ENCODE results near the gene SLC9A9.

Gene SLC9A9

DNA sequence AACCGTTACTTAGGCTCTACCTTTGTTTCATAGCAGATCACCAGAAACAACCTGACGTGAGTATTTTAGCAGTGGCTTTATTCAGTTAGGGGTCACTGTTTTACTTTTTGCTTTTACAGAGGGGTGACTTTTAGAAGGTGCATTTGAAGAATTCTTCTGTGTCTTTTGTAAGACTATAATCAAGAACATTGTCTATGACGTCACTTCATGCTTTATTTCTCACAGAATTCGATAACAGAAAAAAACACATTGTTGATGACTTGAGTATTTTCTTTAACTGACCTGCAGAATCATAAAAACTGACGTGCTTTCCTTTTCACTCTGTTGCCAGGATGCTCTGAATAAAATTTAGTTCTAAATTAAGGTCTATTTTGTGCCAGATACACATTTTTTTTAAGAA, 244.5 kb downstream of the SLC9A9 start:
- DNase-seq (ENCODE audit: low read depth in 1 of 2, low spot score in 1 of 2), result no peak

DNA sequence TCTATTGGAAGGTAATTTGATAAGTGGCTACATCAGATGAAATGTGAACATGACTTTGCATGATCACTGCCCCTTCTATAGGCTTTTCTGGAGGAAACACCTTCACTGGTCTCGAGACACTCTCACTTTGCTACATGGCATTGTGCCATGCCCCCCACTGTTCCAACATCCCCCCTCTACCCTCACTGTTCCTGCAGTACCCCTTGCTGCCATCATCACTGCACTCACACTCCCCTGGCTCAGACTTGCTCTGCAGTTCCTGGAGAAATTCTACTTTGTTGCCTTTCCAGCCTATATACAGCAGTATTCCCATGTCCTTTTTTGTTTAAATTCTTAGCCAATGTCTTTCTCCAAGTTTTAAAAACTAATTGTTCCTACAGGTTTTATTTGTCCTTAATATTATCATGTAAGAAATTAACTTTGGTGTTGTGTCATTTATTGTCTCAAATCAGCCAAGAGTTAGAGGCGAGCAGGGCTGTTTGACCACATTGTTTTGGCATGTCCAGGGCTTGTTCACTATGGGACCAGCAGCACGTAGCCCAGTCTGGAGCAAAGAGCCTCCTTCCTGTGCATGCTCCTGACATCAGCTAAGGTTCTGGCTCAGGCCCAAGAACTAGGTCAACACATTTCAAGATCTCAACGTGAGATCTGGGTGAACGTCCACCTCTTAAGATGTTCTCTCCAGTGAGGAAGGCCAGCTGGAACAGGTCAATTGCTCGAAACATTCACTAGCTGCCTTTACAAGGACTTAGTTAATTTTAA, 246.4 kb downstream of the SLC9A9 start:
- no peak for DNase-seq (ENCODE audit: low read depth in 1 of 2, low spot score in 1 of 2)

DNA sequence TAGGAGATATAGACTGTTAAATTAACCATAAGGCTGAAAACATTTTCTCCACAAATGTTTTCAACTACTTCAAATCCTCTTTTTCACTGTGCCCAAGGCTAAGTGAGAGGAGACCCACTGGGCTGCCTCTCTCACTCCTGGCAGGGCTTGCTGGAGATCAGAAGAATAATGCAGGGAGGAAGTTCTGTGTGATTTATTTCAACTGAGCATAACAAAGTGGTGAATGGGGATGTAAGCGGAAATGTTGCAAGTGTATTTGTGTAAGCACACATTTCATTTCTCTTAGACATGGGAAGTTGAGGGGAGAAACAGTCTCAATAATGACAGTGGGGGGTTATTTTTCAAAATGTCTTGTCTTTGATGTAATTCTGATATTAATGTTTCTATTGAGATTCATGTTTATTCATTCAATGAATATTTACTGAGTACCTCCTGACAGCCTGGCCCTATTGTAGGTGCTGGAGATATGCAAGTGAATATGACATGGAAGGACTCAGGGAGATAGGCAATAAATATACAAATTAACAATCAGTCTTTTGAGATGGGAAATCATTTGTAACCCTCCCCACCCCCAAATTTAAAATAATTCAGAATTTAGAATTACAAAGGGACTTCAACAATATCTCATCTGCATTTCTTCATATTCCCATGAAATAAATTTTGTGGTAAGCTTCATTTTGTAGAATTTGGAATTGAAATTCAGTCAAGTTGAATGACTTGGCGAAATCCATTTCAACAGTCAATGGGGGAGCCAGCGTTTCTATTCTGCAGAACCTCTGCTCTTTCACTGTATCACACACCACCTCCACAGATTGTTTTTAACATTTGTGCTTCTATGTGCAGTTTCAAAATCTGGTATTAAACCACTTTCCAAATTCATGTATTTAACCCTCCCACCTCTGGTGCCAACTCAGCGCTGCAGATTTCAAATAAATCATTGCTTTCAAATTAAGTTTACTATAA, 247.2 kb downstream of the SLC9A9 start:
- DNase-seq (ENCODE audit: low read depth in 1 of 2, low spot score in 1 of 2), result no peak

DNA sequence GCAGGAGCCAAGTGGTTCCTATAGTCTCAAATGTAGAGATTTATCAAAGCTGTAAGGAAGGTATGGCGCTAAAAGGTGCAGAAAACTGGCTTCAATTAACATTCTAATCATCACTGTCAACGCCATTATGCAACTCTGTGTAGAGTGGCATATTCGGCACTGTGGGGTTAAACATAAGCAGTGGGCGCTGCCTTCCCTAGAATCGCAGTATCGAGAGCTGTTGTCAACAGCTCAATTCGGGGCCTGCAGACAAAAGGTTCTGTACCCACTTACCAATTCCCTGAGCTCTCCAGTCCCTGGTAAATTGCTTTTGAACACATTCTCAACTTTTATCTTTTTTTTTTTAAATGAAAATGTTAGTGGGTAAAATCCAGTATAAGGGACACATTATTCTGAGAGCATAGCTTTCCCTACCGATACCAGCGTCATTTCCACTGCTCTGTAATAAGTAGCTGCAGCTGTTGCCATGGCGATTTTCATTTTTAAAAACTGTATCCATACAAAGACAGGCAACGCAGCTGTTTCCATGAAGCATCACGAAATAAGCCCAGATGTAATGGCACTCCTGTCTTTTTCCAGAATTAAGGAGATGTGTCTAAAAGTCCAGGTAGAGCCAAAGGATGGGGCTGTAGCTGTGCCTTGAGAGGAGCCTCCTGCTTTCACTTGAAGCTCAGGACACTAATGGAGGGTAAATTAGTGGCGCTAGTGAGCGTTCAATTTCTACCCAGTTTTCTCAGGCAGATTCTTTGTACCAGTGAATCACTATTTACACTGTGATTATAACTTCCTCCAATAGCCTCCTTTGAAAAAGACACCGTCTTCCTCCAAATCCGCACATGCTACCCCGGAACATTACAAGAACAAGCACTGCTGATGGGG, 250.3 kb downstream of the SLC9A9 start:
- DNase-seq (ENCODE audit: low read depth in 1 of 2, low spot score in 1 of 2), result no peak

DNA sequence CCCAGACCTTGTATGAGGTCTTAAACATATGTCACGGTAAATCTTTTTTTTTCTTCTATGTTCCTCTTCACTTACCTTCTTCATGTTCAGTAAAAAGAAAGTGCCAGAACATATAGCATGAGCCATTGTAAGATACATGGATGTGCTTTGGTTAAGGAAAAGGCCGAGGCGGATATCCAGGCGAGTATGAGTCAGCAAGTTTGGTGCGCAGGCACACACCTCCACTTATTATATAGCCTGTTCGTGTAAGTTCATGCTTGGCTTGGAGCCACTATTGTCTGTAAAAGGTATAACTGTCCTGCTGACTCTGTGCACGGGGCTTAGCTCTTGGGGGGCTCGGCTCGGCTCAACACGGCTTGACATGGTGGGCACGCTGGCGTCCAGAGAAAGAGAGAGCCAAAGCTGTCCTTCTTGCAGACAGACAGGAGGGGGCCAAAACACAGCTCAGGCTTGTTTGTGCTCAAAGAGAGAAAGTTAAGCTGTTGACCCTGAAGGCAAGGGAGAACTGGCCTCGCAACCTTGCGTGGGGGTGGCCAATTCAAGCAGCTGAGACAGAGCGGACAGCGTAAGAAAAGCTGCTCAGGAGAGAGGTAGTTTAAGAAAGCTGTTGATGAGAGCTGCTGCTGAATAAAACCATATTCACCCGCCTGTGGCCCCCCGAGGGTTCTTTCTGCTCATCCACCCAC, 251.2 kb downstream of the SLC9A9 start:
- no peak for DNase-seq (ENCODE audit: low read depth in 1 of 2, low spot score in 1 of 2)

DNA sequence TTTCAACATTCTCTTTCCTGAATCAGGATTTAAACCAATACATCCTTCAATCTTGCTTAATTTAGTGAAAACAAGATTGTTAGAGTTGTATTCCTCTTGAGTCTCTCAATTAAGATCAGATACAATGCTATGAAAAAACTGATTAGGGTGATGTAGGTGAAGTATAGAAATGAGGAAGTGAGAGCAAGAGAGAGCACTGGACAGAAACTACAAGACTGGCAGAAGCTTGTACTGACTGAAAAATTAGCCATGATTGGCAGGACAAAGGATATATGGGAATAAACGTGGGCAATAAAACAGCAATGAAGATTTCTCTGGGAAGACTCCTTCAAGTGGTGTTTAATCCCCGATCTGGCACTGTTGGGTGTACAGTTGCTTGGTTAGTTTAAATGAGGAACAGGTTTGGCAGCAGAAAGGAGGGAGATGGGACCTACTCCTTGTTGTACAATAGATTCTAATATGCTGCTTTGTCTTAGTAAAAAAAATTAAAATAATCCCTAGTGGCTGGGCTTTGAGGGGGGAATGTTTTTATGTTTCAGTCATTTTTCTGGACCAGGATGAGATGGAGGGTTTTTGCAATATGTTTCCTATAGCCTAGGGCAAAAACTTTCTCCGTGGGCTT, 252.7 kb downstream of the SLC9A9 start:
- no peak for DNase-seq (ENCODE audit: low read depth in 1 of 2, low spot score in 1 of 2)

DNA sequence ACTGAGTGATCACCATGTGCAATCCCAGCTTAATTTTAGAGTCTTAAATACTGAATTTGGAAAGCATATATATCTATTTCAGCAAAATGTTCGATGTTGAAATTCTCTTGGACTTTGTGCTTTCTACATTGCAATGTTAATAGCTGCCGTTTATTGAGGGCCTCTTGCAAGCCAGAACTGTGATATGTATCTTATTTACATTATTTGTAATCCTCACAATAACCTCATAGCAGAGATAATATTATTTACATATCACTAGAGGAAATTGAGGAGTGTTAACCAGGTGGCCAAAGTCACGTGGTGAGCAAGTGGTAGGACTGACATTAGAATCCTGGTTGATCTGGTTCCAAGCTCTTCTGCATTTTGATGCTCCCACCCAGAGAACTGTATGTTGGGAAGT, 254.1 kb downstream of the SLC9A9 start:
- DNase-seq (ENCODE audit: low read depth in 1 of 2, low spot score in 1 of 2), result no peak

DNA sequence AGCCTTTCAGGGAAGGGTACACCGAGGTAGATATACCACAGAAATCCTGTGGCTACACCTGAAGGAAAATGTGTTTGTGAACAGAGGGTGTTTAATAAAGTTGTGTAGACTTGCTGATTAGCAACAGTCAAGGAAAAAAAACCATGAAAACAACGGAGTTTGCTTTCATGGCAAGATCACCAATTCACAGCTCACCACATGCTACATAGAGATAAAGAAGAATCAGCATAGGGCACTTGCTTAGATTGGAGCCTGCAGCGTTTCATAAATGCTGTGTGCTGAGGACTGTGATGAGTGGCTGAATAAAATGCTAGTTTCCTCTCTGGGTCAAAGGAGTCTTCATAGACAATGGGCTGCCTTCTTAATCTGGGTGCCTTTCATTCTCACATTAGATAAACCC, 257.6 kb downstream of the SLC9A9 start:
- no peak for DNase-seq (ENCODE audit: low read depth in 1 of 2, low spot score in 1 of 2)

DNA sequence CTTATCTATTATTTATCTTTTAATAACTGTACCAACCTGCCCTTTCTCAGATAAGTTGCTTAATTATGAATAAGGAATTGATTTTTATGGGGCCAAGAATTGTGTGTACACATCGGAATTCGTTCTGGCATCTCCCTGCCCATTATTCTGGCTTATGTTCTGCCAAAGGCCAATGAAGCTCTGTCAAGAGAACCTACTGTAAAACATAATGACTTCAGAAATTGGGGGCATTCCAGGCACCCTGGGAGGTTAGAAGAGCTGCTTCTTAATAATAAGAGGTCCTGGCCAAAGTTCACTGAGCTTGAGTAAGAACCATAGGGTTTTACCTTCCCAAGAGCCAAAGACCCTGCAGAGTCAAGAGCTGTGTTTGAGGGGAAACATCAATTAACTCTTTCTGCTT, 261.7 kb downstream of the SLC9A9 start:
- no peak for DNase-seq (ENCODE audit: low read depth in 1 of 2, low spot score in 1 of 2)

DNA sequence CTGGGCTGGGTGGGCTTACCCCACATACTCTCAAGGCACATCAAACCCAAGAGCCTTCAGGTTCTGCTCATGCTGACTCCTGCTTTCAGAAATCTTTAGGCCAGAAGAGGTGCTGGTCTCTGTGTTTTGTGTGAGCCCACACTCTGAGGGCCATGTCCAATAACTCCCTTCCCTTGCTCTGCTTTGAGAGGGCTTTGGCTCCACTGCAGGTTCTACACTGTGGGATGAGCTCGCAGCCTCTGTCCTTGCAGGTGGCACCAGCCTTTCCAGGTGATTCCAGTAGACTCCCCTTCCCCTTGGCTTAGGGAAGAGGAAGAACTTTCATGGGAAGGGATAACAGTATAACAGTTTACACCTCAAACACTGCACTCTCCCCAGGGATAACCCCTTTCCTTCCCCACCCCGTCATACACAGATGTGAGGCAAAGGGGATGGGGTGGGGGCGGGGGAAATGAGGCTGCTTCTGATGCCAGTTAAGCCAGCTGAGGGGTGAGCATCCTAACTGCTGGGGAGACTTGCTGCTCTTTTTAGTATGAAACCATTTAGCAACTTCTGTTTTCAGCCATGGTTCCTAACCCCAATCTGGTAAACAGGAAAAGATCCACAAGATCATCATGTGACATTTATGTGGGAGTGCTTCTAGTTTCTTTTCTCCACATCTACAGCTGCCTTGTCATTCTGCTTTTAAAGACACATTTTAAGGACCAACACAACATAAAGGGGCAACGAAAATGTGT, 262.4 kb downstream of the SLC9A9 start:
- no peak for DNase-seq (ENCODE audit: low read depth in 1 of 2, low spot score in 1 of 2)

DNA sequence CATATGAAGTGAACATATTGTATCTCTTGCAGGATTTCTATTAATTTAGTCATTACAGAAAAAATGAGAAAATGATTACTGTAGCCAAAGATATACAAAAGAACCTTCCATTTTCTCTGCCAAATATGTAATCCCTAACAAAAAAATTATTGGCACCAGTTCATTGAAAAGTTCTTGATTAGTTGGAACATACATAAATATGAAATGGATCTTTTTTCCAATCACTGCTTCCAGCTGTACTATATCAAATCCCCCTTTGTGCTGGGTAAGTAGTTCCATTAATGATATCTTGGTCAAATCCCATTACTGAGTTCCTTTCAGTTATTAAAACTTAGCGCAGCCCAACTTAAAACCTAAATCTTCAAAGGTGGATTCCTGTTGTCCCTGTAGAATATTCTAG, 263.8 kb downstream of the SLC9A9 start:
- DNase-seq (ENCODE audit: low read depth in 1 of 2, low spot score in 1 of 2), result no peak

DNA sequence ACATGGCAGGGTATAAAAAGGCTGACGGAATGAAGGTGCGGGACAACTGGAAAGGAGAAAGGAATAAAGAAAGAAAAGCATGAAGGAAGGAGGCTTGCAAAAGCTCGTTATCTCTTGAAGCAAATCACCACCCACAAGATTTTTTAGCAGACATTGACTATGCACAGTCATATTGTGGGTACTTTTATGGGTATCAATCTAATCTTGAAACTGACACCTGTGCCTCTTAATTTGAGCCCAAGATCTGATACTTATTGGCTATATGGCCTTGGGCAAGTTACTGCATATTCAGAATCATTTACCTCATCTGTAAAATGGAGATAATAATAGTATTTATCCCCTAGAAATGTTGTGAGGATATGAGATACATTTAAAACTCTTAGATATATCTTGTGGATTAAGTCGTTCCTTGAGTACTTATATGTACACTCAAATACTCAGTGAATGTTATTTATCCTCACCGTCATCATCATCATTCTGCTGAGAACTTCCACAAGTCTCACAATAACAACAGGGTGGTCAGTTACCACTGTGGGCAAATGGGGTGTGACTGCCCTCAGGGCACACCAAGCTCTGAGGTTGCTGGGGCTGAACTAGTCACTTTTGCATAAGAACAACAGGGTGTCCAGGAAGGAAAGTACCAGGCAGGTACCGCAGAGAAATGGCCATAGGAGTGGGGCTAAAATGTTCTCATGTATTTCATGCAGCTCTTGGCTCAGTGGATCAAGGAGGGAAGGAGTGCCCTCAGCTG, 266.1 kb downstream of the SLC9A9 start:
- DNase-seq (ENCODE audit: low read depth in 1 of 2, low spot score in 1 of 2), result no peak

DNA sequence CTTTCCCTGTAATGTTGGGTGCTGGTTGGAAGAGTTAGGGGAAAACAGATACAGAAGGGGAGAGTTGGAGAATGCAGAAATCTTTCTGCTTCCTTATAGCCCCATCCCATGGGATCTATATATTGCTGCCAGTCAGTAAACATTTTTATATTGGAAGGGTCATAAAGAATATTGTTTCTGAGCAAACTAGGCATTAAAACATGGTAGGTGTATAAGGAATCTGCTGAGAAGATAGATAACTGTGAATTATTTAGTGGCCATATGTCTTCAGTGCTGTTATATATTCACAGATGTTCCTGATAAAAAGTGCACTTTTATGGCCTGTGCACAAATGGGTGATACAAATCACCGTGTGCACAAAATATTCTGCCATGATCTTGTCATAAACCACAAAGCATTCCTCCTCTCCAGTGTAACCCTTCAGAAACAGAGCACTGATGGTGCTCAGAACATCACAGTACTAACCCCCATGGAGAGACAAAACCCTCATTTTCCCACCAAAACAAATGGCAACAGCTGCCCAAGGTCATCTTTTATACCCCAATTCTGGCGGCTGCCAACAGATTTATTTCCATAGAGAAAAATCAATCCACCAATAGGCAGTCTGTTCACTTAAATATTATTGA, 269.3 kb downstream of the SLC9A9 start:
- no peak for DNase-seq (ENCODE audit: low read depth in 1 of 2, low spot score in 1 of 2)

DNA sequence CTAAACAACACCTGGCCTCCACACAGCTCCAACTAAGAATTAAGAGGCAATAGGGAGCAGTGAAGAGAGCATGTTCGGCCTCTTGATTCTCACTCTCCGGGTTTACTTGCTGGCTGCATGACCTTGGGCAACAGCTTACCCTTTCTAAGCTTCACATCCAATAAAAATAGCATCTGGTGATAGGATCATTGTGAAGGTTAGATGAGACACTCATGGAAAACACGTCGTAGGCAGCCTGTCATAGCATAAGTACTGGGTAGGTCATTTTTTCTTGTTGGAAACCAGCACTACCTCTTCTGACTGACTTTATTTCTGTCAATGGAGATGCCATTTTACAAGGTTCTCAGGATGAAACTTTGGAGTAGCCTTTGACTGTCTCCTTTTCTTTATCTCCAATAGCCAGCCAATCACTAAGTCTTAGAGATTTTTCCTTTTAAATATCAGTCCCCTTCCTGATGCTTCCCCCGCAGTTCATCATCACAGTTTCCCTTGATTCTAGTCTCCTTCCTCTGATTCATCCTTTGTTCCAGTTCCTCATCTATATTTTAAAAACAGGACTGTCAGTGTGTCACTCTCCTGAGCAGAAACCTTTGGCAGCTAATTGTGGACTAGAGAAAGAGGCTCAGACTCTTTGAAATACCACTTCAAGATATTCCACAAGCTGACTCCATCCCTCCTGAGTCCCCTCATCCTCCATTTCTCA, 271.5 kb downstream of the SLC9A9 start:
- no peak for DNase-seq (ENCODE audit: low read depth in 1 of 2, low spot score in 1 of 2)

DNA sequence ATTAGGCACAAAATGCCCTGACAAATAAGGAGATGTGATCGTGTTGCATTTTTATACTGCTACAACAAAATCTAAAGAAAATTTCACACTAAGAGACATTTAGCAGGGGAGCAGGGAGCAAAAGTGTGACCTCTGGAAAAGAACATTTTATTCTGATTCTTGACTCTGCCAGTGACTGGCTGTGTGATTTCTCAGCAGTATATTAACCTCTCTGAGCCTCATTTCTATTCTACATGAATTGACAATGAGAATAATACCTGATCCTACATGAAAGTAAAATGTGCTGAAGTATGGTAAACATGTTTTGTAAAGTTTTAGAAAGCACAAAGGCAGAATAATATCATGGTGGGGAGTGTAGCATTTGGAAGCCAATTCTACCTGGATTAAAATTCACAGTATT, 273.3 kb downstream of the SLC9A9 start:
- no peak for DNase-seq (ENCODE audit: low read depth in 1 of 2, low spot score in 1 of 2)

DNA sequence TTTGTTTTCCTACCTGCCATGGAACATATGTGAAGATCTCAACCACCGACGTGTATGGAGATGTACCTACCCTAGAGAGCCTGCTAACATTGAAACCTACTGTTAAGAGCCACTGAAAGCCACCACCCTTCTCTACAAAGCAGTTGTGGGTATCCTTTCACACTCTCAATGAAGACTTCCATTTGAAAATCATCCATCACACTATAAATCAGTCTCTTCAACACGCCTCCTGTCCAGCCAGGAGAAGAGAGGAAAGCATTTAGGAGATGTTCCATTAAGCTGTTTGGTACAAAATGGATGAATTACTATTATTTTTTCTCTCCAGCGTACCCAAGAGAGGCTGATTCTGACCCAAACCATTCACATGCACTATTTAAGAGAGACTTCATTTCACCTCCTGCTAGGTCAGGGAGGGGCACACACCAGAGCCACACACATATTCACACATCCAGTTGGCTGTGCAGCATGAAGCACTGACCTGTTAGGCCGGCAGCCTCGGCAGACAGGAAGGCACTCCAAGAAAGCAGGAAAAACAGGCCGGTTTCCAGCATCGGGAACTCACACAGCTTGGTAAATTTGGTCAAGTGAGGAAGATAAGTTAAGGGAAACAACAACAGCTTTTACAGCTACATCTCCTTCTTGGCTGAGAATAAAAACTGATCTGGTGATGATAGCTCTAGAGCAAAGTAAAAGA, 274.5 kb downstream of the SLC9A9 start:
- no peak for DNase-seq (ENCODE audit: low read depth in 1 of 2, low spot score in 1 of 2)

DNA sequence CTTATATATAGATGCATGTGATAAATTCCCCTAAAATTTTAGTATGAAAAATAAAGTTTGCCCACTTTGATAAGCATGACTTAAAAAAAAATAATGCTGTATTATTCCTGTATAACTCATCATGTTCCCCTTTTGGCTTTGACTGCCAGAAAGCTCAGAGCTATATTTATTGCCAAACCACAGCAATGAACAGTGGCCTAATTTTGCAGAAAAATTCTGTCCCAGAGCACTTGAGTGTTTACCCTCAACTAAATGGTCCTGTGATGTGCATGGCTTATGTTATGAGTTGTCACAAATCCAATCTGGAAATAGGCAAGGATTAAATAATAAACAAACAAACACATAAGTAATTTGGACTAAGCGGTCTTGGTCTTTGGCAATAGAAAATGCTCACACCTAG, 276.7 kb downstream of the SLC9A9 start:
- no peak for DNase-seq (ENCODE audit: low read depth in 1 of 2, low spot score in 1 of 2)
